Measurements from ENCODE around the gene ARHGAP22. TPM values are rescaled to one million over a fixed set of nuclear protein-coding genes. Genes with fewer than 3 reads are reported as not detected.

Gene ARHGAP22
- polyA plus RNA-seq, 1 donor from 2014 or later = 0.15 TPM

DNA sequence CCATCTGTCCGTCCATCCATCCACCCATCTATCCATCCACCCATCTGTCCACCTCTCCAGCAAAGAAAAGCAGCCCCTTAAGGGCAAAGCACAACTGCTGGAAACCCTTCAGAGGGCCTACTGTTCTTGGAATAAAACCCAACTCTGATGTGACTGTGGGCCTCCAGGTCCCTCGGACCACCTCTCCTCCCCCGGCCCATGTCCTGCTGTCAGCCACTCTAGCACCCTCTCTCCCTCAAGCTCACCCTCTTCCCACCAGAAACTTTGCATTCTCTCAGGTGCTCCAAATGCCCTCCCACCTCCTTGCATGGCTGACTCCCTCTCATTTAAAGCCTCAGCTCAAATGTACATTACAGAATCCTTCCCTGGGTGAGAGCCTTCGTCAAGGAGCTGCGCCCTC lies 110.3 kb downstream of the ARHGAP22 start:
- H3F3A ChIP-seq (ENCODE audit: insufficient read depth, low read length, poor library complexity, severe bottlenecking) = no peaks in the 10 kb centered on the region
- no peaks in the 10 kb centered on the region for H4K20me1 ChIP-seq (ENCODE audit: insufficient read depth)
- no peak overlapping the region for H3K9ac ChIP-seq (ENCODE audit: low read length)
- H2AFZ ChIP-seq (ENCODE audit: low read depth, low read length) = no peak overlapping the region
- TF ChIP-seq RAD21 (conservative IDR thresholded peaks at IDR 0.05) = no peak
- no peak for TF ChIP-seq REST (IDR thresholded peaks at IDR 0.05; ENCODE audit: borderline replicate concordance)
- TF ChIP-seq EZH2 (IDR thresholded peaks at IDR 0.05; ENCODE audit: borderline replicate concordance, insufficient read depth, low read length, poor library complexity, severe bottlenecking) = no peak
- no peaks in the 10 kb centered on the region for H3K27me3 ChIP-seq (ENCODE audit: insufficient read depth, low read depth, low read length)
- H3K79me2 ChIP-seq (replicated peaks; ENCODE audit: insufficient read depth, low read length) = no peaks in the 10 kb centered on the region
- no peak overlapping the region for H3K4me3 ChIP-seq (ENCODE audit: low read length)
- no peaks in the 10 kb centered on the region for H3K9me2 ChIP-seq (ENCODE audit: insufficient read depth, low read length)
- H3K36me3 ChIP-seq (ENCODE audit: insufficient read depth, low read length) = no peaks in the 10 kb centered on the region
- H3K4me2 ChIP-seq (ENCODE audit: low read length) = no peak overlapping the region
- no peak overlapping the region for H3K27ac ChIP-seq (ENCODE audit: low read length)
- no peaks in the 10 kb centered on the region for H3K9me3 ChIP-seq (ENCODE audit: low read length)

DNA sequence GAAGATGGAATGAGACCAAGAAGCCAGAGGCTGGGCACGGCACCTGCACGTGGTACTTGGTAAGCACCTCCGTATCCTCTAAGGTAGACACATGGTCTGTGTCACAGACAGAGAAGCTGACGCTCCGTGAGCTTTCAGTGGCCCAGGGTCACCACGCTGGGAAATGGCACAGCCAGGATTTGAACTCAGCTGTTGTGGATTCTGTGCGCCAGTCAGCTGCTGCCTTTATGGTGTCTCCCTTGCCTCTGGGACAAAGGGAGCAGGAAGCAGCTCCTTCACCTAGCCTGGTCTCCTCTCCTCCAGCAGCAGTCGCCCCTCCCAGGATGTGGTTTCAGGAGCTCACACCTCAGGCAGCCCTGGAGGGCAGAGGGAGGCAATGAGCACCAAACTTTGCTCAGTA lies 110.8 kb downstream of the ARHGAP22 start:
- no peaks in the 10 kb centered on the region for H3K9me2 ChIP-seq (ENCODE audit: insufficient read depth, low read length)
- H3K9me3 ChIP-seq (ENCODE audit: low read length) = no peaks in the 10 kb centered on the region
- H2AFZ ChIP-seq (ENCODE audit: low read depth, low read length) = no peak overlapping the region
- no peaks in the 10 kb centered on the region for H3F3A ChIP-seq (ENCODE audit: insufficient read depth, low read length, poor library complexity, severe bottlenecking)
- H4K20me1 ChIP-seq (ENCODE audit: insufficient read depth) = no peaks in the 10 kb centered on the region
- H3K27me3 ChIP-seq (ENCODE audit: insufficient read depth, low read depth, low read length) = no peaks in the 10 kb centered on the region
- H3K27ac ChIP-seq (ENCODE audit: low read length) = no peak overlapping the region
- H3K4me3 ChIP-seq (ENCODE audit: low read length) = no peak overlapping the region
- no peak overlapping the region for H3K4me2 ChIP-seq (ENCODE audit: low read length)
- TF ChIP-seq MXI1 (conservative IDR thresholded peaks at IDR 0.05; ENCODE audit: poor library complexity, severe bottlenecking) = no peak
- no peak for TF ChIP-seq EP300 (conservative IDR thresholded peaks at IDR 0.05; ENCODE audit: poor library complexity, severe bottlenecking)
- TF ChIP-seq EZH2 (IDR thresholded peaks at IDR 0.05; ENCODE audit: borderline replicate concordance, insufficient read depth, low read length, poor library complexity, severe bottlenecking) = no peak
- H3K79me2 ChIP-seq (replicated peaks; ENCODE audit: insufficient read depth, low read length) = no peaks in the 10 kb centered on the region
- no peaks in the 10 kb centered on the region for H3K36me3 ChIP-seq (ENCODE audit: insufficient read depth, low read length)
- no peak overlapping the region for H3K9ac ChIP-seq (ENCODE audit: low read length)

- Histone ChIP-seq H3K79me2 (replicated peaks; ENCODE audit: insufficient read depth, low read length) (no peaks in the 10 kb centered on the region), H4K20me1 (ENCODE audit: insufficient read depth) (no peaks in the 10 kb centered on the region), H3K9ac (ENCODE audit: low read length) (no peak overlapping the region), H3F3A (ENCODE audit: insufficient read depth, low read length, poor library complexity, severe bottlenecking) (no peaks in the 10 kb centered on the region), H3K36me3 (ENCODE audit: insufficient read depth, low read length) (no peaks in the 10 kb centered on the region), H3K4me3 (ENCODE audit: low read length) (no peak overlapping the region), H3K9me3 (ENCODE audit: low read length) (no peaks in the 10 kb centered on the region), H3K9me2 (ENCODE audit: insufficient read depth, low read length) (no peaks in the 10 kb centered on the region), H3K27ac (ENCODE audit: low read length) (no peak overlapping the region), H3K4me2 (ENCODE audit: low read length) (no peak overlapping the region), H3K27me3 (ENCODE audit: insufficient read depth, low read depth, low read length) (no peaks in the 10 kb centered on the region), H2AFZ (ENCODE audit: low read depth, low read length) (no peak overlapping the region)
- TF ChIP-seq TAF1 (IDR thresholded peaks at IDR 0.05; ENCODE audit: low read depth) (no peak), MXI1 (conservative IDR thresholded peaks at IDR 0.05; ENCODE audit: poor library complexity, severe bottlenecking) (no peak), POLR2AphosphoS5 (IDR thresholded peaks at IDR 0.05) (no peak)
Observed at GRCh38 chr10:48493083-48493871, 111.6 kb downstream of the ARHGAP22 start.

Measured in neural cell (in vitro differentiated cells).